ENCODE measurements around the gene FALEC. TPM values are rescaled to one million over a fixed set of nuclear protein-coding genes. Genes with fewer than 3 reads are reported as not detected.

The FALEC gene
- total and polyA plus RNA-seq, 2 of the 8 experiments (the other 6 are each of a cell fraction or from before 2014, with no cell fraction given), result not detected

DNA sequence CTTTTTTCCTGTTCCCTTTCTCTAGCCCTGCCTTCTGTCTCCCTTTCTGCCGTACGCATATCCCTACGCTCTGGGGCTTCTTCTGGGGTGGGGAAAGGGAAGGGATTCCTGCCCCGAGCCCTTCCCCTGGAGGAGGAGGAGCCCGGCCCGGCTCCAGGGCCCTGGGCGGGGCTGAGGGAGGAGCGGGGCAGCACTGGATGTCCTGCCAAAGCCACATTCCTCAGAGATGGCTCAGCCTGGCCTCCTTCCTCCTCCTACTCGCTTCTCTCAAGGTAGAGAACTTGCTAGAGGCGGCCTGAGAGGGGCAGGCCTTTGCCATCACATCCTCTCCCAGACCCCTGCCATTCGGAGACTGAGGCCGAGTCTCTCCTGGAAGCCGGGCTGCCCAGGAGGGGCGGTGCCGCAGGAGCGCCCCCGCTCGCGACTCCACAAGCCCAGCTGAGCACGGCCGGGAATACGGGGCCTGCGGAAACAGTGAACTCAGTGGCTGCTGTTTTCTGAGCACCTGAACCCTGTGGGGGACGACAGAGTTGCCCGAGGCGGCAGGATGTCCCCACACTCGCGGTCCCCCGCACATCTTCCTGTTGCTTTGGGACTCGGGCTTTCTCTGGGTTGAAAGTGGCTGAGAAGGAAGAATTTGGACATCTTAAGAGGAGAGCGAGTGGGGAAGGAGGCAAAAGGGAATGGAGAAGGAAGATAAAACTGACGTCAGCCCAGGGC lies 45.9 kb downstream of the FALEC start (continued):
- TF ChIP-seq JUN (IDR thresholded peaks at IDR 0.05; ENCODE audit: low read depth, low read length) (0 out of 2 replicates have a peak, but pooled peaks have one; percentile 27), SP4 (IDR thresholded peaks at IDR 0.05; ENCODE audit: low read length) (0 out of 2 replicates have a peak, but pooled peaks have one; percentile 20), CREB1 (IDR thresholded peaks at IDR 0.05) (no peak; the same call in 1 of the 2 replicates), POLR2AphosphoS5 (IDR thresholded peaks at IDR 0.05; ENCODE audit: low read depth, low read length) (peak; percentile 86), SUZ12 (IDR thresholded peaks at IDR 0.05; ENCODE audit: low read length) (no peak)
- TF ChIP-seq, protein P1, sequence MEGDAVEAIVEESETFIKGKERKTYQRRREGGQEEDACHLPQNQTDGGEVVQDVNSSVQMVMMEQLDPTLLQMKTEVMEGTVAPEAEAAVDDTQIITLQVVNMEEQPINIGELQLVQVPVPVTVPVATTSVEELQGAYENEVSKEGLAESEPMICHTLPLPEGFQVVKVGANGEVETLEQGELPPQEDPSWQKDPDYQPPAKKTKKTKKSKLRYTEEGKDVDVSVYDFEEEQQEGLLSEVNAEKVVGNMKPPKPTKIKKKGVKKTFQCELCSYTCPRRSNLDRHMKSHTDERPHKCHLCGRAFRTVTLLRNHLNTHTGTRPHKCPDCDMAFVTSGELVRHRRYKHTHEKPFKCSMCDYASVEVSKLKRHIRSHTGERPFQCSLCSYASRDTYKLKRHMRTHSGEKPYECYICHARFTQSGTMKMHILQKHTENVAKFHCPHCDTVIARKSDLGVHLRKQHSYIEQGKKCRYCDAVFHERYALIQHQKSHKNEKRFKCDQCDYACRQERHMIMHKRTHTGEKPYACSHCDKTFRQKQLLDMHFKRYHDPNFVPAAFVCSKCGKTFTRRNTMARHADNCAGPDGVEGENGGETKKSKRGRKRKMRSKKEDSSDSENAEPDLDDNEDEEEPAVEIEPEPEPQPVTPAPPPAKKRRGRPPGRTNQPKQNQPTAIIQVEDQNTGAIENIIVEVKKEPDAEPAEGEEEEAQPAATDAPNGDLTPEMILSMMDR (IDR thresholded peaks at IDR 0.05; ENCODE audit: control extremely low read depth in 1 of 3, insufficient read depth in 1 of 3, low read depth in 1 of 3, low read length in 3 of 3), result peak in 1 of 3 experiments; percentile 27; a peak in 1 of 4 replicates
- TF ChIP-seq, protein P2, sequence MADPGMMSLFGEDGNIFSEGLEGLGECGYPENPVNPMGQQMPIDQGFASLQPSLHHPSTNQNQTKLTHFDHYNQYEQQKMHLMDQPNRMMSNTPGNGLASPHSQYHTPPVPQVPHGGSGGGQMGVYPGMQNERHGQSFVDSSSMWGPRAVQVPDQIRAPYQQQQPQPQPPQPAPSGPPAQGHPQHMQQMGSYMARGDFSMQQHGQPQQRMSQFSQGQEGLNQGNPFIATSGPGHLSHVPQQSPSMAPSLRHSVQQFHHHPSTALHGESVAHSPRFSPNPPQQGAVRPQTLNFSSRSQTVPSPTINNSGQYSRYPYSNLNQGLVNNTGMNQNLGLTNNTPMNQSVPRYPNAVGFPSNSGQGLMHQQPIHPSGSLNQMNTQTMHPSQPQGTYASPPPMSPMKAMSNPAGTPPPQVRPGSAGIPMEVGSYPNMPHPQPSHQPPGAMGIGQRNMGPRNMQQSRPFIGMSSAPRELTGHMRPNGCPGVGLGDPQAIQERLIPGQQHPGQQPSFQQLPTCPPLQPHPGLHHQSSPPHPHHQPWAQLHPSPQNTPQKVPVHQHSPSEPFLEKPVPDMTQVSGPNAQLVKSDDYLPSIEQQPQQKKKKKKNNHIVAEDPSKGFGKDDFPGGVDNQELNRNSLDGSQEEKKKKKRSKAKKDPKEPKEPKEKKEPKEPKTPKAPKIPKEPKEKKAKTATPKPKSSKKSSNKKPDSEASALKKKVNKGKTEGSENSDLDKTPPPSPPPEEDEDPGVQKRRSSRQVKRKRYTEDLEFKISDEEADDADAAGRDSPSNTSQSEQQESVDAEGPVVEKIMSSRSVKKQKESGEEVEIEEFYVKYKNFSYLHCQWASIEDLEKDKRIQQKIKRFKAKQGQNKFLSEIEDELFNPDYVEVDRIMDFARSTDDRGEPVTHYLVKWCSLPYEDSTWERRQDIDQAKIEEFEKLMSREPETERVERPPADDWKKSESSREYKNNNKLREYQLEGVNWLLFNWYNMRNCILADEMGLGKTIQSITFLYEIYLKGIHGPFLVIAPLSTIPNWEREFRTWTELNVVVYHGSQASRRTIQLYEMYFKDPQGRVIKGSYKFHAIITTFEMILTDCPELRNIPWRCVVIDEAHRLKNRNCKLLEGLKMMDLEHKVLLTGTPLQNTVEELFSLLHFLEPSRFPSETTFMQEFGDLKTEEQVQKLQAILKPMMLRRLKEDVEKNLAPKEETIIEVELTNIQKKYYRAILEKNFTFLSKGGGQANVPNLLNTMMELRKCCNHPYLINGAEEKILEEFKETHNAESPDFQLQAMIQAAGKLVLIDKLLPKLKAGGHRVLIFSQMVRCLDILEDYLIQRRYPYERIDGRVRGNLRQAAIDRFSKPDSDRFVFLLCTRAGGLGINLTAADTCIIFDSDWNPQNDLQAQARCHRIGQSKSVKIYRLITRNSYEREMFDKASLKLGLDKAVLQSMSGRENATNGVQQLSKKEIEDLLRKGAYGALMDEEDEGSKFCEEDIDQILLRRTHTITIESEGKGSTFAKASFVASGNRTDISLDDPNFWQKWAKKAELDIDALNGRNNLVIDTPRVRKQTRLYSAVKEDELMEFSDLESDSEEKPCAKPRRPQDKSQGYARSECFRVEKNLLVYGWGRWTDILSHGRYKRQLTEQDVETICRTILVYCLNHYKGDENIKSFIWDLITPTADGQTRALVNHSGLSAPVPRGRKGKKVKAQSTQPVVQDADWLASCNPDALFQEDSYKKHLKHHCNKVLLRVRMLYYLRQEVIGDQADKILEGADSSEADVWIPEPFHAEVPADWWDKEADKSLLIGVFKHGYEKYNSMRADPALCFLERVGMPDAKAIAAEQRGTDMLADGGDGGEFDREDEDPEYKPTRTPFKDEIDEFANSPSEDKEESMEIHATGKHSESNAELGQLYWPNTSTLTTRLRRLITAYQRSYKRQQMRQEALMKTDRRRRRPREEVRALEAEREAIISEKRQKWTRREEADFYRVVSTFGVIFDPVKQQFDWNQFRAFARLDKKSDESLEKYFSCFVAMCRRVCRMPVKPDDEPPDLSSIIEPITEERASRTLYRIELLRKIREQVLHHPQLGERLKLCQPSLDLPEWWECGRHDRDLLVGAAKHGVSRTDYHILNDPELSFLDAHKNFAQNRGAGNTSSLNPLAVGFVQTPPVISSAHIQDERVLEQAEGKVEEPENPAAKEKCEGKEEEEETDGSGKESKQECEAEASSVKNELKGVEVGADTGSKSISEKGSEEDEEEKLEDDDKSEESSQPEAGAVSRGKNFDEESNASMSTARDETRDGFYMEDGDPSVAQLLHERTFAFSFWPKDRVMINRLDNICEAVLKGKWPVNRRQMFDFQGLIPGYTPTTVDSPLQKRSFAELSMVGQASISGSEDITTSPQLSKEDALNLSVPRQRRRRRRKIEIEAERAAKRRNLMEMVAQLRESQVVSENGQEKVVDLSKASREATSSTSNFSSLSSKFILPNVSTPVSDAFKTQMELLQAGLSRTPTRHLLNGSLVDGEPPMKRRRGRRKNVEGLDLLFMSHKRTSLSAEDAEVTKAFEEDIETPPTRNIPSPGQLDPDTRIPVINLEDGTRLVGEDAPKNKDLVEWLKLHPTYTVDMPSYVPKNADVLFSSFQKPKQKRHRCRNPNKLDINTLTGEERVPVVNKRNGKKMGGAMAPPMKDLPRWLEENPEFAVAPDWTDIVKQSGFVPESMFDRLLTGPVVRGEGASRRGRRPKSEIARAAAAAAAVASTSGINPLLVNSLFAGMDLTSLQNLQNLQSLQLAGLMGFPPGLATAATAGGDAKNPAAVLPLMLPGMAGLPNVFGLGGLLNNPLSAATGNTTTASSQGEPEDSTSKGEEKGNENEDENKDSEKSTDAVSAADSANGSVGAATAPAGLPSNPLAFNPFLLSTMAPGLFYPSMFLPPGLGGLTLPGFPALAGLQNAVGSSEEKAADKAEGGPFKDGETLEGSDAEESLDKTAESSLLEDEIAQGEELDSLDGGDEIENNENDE (IDR thresholded peaks at IDR 0.05; ENCODE audit: insufficient replicate concordance, low read length), result no peak
